ENCODE results near the gene CLOCK.

The CLOCK gene

GRCh38 chr4:55407764-55408163, 138.9 kb downstream of the CLOCK start:
- DNase-seq = no peak

GRCh38 chr4:55407119-55407518, 139.6 kb downstream of the CLOCK start:
- no peak for DNase-seq

- DNase-seq = no peak
These were observed 140.2 kb downstream of the CLOCK start for GRCh38 chr4:55406545-55406944.

DNA sequence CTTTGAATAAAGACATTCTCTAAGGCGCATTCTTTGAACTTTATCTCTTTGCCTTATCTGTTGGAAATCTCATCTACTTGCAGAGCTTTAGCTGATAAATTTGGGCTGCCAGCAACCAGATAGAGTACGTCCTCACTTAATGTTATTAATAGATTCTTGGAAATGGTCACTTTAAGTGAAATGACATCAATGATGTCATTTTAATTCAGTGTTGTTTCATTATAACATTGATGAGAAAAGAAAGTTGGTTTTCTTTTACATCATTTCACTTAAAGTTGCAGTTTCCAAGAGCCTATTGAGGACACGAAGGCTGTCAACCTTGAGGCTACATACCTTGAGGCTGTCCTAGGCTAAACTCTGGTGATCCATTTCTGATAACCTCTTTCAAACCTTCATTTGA, 141.6 kb downstream of the CLOCK start:
- DNase-seq = no peak

DNA sequence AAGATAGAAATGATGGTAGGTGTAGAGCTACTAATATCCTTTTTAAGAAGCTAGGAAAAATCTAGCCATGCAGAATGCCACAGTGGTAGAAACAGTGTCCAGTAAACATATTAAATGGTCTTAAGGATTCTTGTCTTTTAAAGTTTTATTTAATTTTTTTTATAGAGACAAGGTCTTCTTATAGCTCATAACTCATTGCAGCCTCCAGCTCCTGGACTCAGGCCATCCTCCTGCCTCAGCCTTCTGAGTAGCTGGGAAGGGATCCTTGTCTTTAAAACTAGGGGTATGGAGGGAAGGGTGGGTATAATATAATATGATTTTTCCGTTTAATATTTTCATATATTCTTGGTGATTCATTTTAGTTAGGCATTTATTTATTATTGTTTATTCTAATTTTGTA, 147.1 kb downstream of the CLOCK start:
- DNase-seq = no peak

DNA sequence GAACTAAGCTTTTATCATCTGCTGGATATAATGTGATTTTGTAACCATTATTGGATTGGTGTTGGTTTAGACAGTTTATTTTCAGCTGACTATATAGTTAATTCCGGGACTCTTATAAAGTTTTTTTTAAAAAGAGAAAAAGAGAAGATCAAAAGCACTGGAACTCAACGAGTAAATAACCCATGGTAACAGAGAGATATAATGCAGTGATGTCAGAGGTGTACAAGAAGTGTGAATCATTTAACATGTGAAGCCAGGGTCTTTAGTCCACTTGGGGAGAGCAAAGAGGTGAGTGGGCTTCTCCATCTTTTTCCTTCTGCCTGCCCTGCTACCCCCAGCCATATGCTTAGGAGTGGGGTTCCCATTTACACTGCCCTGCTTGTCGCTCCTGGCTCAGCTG, 147.7 kb downstream of the CLOCK start:
- DNase-seq = no peak

GRCh38 chr4:55398461-55398860, 148.2 kb downstream of the CLOCK start:
- no peak for DNase-seq

DNA sequence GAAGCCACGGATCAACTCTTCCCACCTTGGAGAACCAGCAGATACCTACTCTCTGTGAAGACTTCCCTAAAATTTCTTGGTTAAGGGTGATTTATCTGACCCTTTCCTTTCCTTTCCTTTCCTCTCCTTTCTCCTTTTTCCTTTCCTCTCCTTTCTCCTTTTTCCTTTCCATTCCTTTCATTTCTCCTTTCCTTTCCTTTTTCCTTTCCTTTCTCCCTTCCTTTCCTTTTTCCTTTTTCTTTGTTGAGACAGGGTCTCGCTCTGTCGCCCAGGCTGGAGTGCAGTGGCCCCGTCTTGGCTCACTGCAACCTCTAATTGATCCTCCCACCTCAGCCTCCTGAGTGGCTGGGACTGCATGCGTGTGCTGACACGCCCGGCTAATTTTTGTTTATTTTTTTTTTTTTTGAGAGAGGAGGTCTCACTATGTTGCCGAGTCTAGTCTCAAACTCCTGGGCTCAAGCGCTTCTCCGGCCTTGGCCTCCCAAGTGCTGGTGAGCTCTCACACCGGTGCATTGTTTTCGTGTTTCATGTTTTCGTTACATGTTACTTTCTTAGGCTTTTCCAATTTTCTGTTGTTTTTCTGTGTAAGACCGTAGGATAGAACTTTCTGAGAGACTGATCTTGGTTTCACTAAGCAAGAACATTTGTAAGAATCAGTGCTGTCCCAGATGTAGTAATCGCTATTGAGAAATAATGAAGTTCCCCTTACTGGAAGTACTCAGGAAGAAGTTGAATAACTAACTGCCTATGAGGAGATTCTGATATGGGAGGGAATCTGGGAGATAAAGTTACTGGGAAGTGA, 149.0 kb downstream of the CLOCK start:
- DNase-seq = no peak

DNA sequence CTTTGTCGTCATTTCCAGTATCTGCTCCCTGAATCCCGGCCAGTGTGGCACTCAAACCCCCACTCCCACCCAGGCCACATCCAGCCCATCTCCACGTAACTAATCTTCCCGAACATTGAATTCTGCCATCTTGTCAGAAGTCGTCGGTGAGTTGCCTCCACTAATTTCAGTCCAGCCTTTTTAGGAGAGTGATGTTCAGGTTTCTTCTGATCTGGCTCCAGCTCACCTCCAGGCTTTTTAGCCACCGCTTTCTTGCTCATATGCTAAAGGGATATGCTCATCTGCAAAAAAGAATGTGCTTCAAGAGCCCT, 149.6 kb downstream of the CLOCK start:
- DNase-seq = no peak

GRCh38 chr4:55396308-55397125, 150.2 kb downstream of the CLOCK start:
- no peak for DNase-seq

- DNase-seq = peak; percentile 82
These were observed 151.0 kb downstream of the CLOCK start, which contains the start of gene TMEM165 for GRCh38 chr4:55395529-55396307. TMEM165 (plus strand) TSS chr4:55395957; CDS start chr4:55396190, 233 bp downstream.

- no peak for DNase-seq
These were observed 151.5 kb downstream of the CLOCK start for GRCh38 chr4:55395218-55395528.

DNA sequence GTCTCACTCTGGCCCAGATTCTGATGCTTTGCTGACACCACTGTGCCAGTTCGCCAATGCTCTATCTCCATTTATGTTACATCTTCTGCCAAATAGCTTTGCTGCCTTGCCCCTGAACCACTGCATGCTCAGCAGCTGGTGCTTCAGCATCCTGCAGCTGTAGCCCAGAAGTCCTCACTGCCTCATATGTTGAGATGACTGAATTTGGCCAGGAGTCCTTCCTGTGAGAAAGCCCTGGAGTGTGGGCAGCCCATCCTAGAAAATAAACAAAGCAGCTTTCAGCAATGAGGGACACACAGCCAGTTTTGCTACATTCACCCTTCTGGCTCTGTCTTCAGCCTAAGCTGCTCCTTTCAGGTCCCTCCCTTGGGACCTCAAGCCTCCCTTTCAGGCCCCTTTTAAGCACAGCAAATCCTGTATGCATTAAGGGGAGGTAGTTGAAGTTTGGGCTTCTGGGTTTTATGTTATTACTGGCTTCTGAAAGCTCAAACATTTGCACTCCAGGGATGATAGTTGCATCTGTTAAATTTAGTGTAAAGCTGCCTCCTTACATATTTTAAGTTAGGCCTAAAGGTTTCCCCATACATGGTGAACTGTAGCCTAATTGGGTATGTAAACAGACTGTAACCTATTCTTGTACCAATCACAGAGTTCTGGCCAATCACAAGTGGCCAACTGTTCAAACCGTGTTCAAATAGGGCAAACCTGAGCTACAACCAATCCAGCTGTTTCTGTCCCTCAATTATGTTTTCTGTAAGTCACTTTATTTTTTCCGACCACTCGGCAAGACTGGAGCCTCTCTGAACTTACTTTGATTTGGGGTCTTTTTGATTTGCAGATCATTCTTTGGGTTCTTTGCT, 153.0 kb downstream of the CLOCK start:
- DNase-seq = no peak

- DNase-seq = no peak
These were observed 159.9 kb downstream of the CLOCK start for GRCh38 chr4:55386840-55387239.

DNA sequence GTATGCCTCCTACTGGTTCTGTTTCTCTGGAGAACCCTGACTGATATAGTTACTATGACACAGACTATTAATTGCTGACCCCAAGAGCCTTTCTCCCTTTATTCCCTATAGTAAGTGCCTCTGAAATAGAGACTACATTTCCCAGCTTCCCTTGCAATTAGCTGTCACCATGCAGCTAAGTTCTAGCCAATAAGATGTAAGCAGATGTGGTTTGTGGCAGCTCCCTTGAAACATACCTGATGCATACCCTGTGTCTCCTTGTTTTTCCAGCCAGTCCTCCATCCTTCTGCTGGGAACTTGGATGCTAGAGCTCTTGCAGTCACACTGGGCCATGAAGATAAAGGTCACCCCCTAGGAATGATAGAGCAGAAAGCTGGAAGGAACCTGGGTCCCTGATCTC, 160.6 kb downstream of the CLOCK start:
- no peak for DNase-seq

GRCh38 chr4:55385201-55385649, 161.5 kb downstream of the CLOCK start:
- no peak for DNase-seq

DNA sequence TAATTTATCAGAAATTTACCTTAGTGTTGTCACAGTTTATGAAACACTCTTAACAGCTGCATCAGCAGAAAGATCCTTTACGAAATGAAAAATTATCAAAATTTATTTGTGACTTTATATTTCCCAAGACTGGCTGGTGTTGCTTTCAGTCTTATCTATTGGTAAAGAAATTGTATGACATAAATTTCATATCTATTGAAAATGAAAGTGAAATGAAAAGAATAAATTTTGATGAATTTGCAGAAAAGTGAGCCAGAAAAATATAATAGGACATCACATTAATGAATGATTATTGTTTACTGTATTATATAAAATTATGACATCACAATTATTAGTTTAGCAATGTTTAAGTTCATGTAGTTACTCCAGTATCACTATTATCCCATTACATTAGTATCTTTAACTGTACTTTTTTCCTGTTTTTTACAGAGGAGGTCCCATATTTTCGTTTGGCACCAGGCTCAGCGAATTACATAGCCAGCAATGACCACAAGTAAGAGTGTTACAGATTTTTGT, 164.2 kb downstream of the CLOCK start:
- no peak for DNase-seq

DNA sequence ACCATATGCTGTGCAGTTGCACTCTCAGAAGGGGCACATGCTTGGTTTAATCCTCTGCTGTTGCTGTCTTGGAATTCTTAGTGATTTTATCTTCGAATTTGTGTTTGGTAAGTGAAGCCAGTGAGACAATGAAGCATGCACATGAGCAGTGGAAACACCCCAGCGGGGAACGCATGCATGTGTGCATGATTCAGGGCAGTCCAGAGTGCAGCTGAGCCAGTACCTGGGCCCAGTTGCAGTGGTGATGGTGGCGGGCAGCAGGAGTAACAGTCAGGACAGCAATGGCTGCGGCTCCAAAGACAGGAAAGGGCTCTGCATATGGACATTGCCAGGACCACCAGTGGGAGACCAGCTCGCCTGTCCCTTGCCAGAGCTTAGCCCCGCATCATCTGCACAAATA, 165.2 kb downstream of the CLOCK start:
- DNase-seq = no peak

DNA sequence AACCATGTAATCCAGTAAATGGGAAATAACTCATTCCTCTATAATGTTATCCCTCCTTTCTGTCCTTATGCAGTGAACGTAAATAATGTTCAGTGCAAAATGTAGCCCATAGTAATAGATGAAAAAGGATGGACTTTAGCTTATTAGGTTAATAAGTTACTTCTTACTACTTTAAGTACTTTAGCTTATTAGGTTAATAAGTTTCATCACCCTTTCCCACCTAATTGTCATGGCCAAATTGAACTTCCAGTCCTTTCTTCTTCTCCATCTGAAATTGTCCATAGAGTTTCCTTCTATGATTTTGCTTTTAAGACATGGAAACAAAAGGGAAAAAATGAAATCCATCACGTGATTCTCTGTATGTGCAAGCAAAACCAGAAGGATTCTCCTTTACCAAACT, 166.1 kb downstream of the CLOCK start:
- DNase-seq = no peak

GRCh38 chr4:55378617-55379467, 167.9 kb downstream of the CLOCK start:
- no peak for DNase-seq

Data from activated gamma-delta T cell treated with Interleukin-2 at 50 U/mL for 16 hours (primary cell).